Smooth muscle cell (in vitro differentiated cells): ENCODE data around the gene ADGRA1. TPM values are rescaled to one million over a fixed set of nuclear protein-coding genes. Genes with fewer than 3 reads are reported as not detected.

Experiments
- DNase-seq: peaks from one replicate; lab custom pipeline; 2025; ENCODE audit not compliant: unreplicated experiment; lab: John Stamatoyannopoulos, UW
- H2AFZ ChIP-seq: fragments of 200-600 bp; sonication (generic); 2 replicates; pipeline ENCODE4 v1.6.0; 2016; ENCODE audit warnings: antibody characterized with exemption, low read depth, mild to moderate bottlenecking
- H3F3A ChIP-seq: fragments of 200-600 bp; sonication (generic); 2 replicates; pipeline ENCODE4 v1.6.0; 2017; ENCODE audit warnings: antibody characterized with exemption, low read depth
- H3K27ac ChIP-seq: fragments of 200-600 bp; sonication (generic); 2 replicates; pipeline ENCODE4 v1.5.1; 2016; ENCODE audit warnings: low read depth, mild to moderate bottlenecking
- H3K27me3 ChIP-seq: fragments of 200-600 bp; sonication (generic); 2 replicates; pipeline ENCODE4 v1.6.1; 2016; ENCODE audit warnings: low read depth, mild to moderate bottlenecking
- H3K36me3 ChIP-seq: fragments of 200-600 bp; sonication (generic); 2 replicates; pipeline ENCODE4 v1.5.1; 2016; ENCODE audit warnings: low read depth
- H3K4me1 ChIP-seq: fragments of 200-600 bp; sonication (generic); 2 replicates; pipeline ENCODE4 v1.5.1; 2016; ENCODE audit warnings: low read depth
- H3K4me2 ChIP-seq: fragments of 200-600 bp; sonication (generic); 2 replicates; pipeline ENCODE4 v1.6.0; 2016; ENCODE audit warnings: mild to moderate bottlenecking
- H3K4me3 ChIP-seq: fragments of 200-600 bp; sonication (generic); 2 replicates; pipeline ENCODE4 v1.5.1; 2016; ENCODE audit warnings: mild to moderate bottlenecking
- H3K79me2 ChIP-seq: fragments of 200-600 bp; sonication (generic); 2 replicates; pipeline ENCODE4 v1.6.0; 2016; ENCODE audit warnings: low read depth, mild to moderate bottlenecking
- H3K9ac ChIP-seq: fragments of 200-600 bp; sonication (generic); 2 replicates; pipeline ENCODE4 v1.6.0; 2016; ENCODE audit warnings: low read depth
- H3K9me3 ChIP-seq: fragments of 200-600 bp; sonication (generic); replicated peaks from 2 replicates; pipeline ENCODE4 v1.5.1; 2016; ENCODE audit warnings: low read depth
- H4K20me1 ChIP-seq: fragments of 200-600 bp; sonication (generic); 2 replicates; pipeline ENCODE4 v1.6.0; 2016; ENCODE audit warnings: low read depth
- WGBS: methylation state at CpG from one replicate; pipeline ENCODE4 v1.1.7; 2016; ENCODE audit warnings: low lambda C conversion rate; 5-methylcytosine and 5-hydroxymethylcytosine counted together
- polyA plus RNA-seq: library from polyadenylated mRNA; unstranded; fragments of >200 nt; fragmentation: Nextera tagmentation; extraction: Ambion mirVana; gene quantifications from 2 replicates; pipeline ENCODE4 v1.2.1, GENCODE V29; 2016
- total RNA-seq: library from RNA; depleted of rRNA; stranded (reverse); fragments of >200 nt; gene quantifications from 2 replicates; pipeline ENCODE4 v1.2.3, GENCODE V29; 2014
- TF ChIP-seq, protein P1 (sequence below): fragments of 200-600 bp; sonication (generic); IDR thresholded peaks from 2 replicates; pipeline ENCODE4 v1.5.1; 2017; ENCODE audit warnings: borderline replicate concordance, mild to moderate bottlenecking, antibody characterized with exemption; ENCODE audit not compliant: insufficient read depth, poor library complexity, severe bottlenecking

ADGRA1 gene
- total and polyA plus RNA-seq, 2 experiments from 2014 or later, result not detected

DNA sequence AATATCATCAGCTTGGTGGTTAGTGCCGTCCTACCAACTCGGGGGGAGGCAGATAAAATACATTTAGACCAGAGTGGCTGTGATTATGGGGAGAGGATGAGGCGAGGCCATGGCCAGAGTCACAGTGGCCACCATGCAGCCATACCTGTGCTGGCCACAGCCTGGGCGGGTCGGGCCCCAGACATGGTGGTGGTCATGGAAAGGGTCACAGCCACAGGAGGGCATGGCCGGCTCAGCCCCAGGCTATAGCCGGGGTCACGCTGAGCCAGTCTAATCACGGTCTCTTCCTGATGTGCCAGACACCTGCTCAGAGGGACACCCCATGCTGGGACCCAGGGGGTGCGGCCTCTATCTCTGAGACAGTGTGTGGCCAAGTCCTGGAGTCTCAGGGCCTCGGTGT, 10.2 kb downstream of the ADGRA1 start:
- WGBS, result 92% methylated on average over 11 of the region's 11 CpGs

DNA sequence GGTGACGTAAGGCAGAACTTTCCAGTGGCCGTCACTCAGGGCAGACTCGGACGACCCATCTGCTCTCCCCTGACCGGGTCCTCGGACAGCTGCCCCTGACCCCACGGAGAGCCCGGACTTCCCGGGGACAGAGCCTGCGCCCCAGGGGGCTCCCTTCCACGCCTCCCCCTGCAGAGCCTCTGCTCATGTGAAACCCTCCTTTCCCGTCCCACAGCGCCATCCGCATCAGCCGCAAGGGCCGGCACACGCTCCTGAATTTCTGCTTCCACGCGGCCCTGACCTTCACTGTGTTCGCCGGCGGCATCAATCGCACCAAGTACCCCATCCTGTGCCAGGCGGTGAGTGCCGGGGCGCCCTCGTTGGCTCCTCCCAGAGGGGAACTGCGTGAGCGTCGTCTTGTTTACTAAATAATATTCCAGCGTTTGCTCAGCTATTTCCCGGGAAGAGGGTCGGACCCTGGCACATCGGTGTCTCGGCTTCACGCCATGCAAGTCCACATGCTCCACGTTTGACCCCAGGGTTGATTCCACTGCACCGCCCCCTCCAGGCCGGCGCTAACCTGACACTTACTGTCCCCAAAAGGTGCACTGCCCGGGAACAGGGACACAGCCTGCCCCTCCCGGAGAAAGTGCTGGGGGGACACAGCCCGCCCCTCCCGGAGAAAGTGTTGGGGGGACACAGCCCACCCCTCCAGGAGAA, 10.9 kb downstream of the ADGRA1 start:
- Histone ChIP-seq H4K20me1 (no peaks in the 10 kb centered on the region), H3K4me1 (no peaks in the 10 kb centered on the region), H3K36me3 (no peaks in the 10 kb centered on the region), H3K9me3 (no peaks in the 10 kb centered on the region), H3K4me2 (no peak overlapping the region), H3K4me3 (no peak overlapping the region), H3F3A (no peaks in the 10 kb centered on the region), H3K27me3 (peaks cover 21% of the 10 kb centered on the region), H3K79me2 (no peaks in the 10 kb centered on the region), H2AFZ (no peak overlapping the region), H3K27ac (no peak overlapping the region), H3K9ac (no peak overlapping the region)
- WGBS, result 86% methylated on average over 44 of the region's 44 CpGs
- TF ChIP-seq, protein P1, sequence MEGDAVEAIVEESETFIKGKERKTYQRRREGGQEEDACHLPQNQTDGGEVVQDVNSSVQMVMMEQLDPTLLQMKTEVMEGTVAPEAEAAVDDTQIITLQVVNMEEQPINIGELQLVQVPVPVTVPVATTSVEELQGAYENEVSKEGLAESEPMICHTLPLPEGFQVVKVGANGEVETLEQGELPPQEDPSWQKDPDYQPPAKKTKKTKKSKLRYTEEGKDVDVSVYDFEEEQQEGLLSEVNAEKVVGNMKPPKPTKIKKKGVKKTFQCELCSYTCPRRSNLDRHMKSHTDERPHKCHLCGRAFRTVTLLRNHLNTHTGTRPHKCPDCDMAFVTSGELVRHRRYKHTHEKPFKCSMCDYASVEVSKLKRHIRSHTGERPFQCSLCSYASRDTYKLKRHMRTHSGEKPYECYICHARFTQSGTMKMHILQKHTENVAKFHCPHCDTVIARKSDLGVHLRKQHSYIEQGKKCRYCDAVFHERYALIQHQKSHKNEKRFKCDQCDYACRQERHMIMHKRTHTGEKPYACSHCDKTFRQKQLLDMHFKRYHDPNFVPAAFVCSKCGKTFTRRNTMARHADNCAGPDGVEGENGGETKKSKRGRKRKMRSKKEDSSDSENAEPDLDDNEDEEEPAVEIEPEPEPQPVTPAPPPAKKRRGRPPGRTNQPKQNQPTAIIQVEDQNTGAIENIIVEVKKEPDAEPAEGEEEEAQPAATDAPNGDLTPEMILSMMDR, result no peak
- DNase-seq, result no peak

More for the DNA sequence above, 10.2 kb downstream of the ADGRA1 start:
- H3K4me2 ChIP-seq, result no peak overlapping the region
- H3K79me2 ChIP-seq, result no peaks in the 10 kb centered on the region
- no peaks in the 10 kb centered on the region for H3K9me3 ChIP-seq
- no peaks in the 10 kb centered on the region for H3F3A ChIP-seq
- TF ChIP-seq, protein P1, result no peak
- no peak overlapping the region for H3K9ac ChIP-seq
- no peak overlapping the region for H3K4me3 ChIP-seq
- H3K27ac ChIP-seq, result no peak overlapping the region
- peaks cover 27% of the 10 kb centered on the region for H3K27me3 ChIP-seq
- H3K4me1 ChIP-seq, result no peaks in the 10 kb centered on the region
- DNase-seq, result no peak
- no peaks in the 10 kb centered on the region for H4K20me1 ChIP-seq
- no peak overlapping the region for H2AFZ ChIP-seq
- H3K36me3 ChIP-seq, result no peaks in the 10 kb centered on the region

DNA sequence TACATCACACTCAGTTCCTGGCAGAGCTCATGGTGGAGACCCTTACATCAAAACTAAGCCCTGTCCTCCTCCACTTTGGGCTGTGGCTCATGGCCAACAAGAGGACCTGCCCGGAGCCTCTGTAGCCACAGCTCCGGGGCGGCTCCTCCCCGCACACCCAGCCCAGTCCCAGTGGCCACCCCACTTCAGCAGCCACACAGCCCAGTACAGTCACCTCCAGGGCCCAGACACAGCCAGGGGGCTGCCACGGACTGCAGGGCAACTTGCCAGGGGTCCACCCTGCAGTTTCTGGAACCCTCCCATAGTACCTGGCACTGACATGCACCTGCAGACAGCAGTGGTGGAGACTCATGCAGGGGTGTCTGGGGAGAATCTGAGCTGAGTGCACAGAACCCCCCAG, 11.8 kb downstream of the ADGRA1 start:
- H3K4me3 ChIP-seq, result no peak overlapping the region
- peaks cover 16% of the 10 kb centered on the region for H3K27me3 ChIP-seq
- WGBS, result 89% methylated on average over 4 of the region's 5 CpGs
- H4K20me1 ChIP-seq, result no peaks in the 10 kb centered on the region
- H2AFZ ChIP-seq, result no peak overlapping the region
- H3K4me2 ChIP-seq, result no peak overlapping the region
- no peaks in the 10 kb centered on the region for H3K9me3 ChIP-seq
- no peak overlapping the region for H3K27ac ChIP-seq
- TF ChIP-seq, protein P1, result no peak
- H3K36me3 ChIP-seq, result no peaks in the 10 kb centered on the region
- no peaks in the 10 kb centered on the region for H3K79me2 ChIP-seq
- H3K4me1 ChIP-seq, result no peaks in the 10 kb centered on the region
- no peaks in the 10 kb centered on the region for H3F3A ChIP-seq
- H3K9ac ChIP-seq, result no peak overlapping the region
- no peak for DNase-seq

DNA sequence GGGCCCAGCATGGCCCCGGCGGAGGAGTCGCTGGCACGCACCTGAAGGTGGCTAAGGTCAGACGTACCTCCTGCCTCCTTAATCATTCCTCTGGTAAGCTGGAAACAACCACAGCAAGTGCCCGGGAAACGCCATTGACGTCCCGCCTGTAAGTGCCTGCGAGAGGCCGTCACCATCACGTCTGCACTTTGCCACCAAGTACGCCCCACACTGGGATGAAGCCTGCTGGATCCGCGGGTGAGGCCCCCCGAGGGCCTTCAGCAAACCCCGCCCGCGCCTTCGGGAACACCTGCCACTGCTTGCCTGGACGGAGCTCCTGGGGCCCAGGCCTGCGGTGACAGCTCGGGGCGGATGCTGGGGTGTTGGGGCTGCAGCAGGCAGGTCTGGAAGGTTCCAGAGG, 12.5 kb downstream of the ADGRA1 start:
- Histone ChIP-seq H3K4me1 (no peaks in the 10 kb centered on the region), H3K9me3 (no peaks in the 10 kb centered on the region), H3F3A (no peaks in the 10 kb centered on the region), H4K20me1 (no peaks in the 10 kb centered on the region), H3K9ac (no peak overlapping the region), H3K4me2 (no peak overlapping the region), H3K27ac (no peak overlapping the region), H2AFZ (no peak overlapping the region), H3K27me3 (peaks cover 16% of the 10 kb centered on the region), H3K4me3 (no peak overlapping the region), H3K79me2 (no peaks in the 10 kb centered on the region), H3K36me3 (no peaks in the 10 kb centered on the region)
- DNase-seq, result no peak
- 93% methylated on average over 24 of the region's 24 CpGs for WGBS
- TF ChIP-seq, protein P1, result no peak
